ENCODE data around the gene PTGR1. TPM values are rescaled to one million over a fixed set of nuclear protein-coding genes. Genes with fewer than 3 reads are reported as not detected.
"Not testable (repeated sequence)": the region's sequence is repeated elsewhere in the genome, so short reads cannot be mapped to it uniquely, and the experiment has no call there.

PTGR1 gene
- total RNA-seq, 1 donor from 2014 or later, result 101 TPM

DNA sequence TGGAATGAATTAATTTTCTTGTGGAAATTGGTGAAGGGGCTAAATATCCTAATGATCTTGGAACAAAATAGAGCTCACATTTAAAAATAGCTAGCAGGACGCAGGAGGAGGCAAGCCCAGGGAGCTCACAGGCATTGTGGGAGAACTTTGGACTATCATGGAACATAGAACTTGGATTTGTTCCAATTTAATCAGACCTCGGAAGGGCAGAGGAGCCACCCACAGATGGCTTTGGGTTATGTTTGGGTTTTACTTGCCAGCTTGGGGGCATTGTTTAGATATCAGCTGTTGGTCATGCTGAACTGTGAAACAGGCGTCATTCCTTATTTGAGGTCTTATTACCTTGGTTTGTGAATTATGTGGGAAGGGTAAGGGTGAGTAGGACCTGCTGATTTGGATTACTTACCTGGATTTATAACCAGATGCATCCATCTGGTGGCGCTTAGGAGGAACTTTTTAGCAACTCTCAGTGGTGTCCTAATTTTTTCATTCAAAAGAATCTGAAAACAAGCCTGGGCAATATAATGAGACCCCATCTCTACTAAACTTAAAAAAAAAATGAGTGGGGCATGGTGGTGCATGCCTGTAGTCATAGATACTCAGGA is 14.1 kb upstream of the PTGR1 start:
- ATAC-seq, result no peak

- peak; percentile 82 for ATAC-seq
These were observed 11.4 kb upstream of the PTGR1 start for GRCh38 chr9:111610845-111611244.

DNA sequence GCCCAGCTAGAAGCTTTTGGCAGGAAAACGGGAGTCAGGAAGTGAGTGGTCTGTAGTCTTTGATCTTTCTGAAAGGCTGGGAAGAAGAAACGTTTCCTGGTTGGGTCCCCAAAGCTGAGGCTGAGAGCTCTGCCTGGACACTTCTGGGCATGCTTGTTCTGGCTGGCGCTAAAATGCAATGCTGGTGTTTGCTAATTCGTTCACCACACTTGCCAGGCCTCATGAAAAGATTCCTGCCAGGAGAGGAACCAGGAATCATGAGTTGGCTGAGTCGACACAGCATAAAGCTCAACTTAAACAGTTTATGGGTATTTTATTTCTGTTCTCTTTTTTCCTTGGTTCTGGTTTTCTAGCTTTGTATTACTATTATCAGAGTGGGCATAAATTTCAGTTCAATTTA is 10.7 kb upstream of the PTGR1 start:
- ATAC-seq, result peak; percentile 48

DNA sequence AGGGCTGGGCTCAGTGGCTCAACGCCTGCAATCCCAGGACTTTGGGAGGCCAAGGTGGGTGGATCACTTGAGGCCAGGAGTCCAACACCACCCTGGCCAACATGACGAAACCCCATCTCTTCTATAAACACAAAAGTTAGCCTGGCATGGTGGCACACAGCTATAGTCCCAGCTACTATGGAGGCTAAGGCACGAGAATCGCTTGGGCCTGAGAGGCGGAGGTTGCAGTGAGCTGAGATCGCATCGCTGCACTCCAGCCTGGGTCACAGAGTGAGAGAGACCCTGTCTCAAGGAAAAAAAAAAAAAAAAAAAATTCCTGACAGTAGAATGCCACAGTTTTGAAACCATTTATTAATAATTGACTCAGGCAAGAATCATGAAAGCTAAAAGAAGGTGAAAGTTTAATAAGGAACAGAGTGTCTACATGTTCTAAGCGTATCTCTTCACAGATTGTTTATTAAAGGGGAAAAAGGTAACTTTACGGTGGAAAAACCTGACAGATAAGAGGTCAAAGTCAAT is 5.7 kb upstream of the PTGR1 start:
- no peak for ATAC-seq

- no peak for ATAC-seq
These were observed 4.7 kb upstream of the PTGR1 start for GRCh38 chr9:111604054-111604615.

GRCh38 chr9:111603041-111603440 is 3.6 kb upstream of the PTGR1 start:
- ATAC-seq, result no peak

DNA sequence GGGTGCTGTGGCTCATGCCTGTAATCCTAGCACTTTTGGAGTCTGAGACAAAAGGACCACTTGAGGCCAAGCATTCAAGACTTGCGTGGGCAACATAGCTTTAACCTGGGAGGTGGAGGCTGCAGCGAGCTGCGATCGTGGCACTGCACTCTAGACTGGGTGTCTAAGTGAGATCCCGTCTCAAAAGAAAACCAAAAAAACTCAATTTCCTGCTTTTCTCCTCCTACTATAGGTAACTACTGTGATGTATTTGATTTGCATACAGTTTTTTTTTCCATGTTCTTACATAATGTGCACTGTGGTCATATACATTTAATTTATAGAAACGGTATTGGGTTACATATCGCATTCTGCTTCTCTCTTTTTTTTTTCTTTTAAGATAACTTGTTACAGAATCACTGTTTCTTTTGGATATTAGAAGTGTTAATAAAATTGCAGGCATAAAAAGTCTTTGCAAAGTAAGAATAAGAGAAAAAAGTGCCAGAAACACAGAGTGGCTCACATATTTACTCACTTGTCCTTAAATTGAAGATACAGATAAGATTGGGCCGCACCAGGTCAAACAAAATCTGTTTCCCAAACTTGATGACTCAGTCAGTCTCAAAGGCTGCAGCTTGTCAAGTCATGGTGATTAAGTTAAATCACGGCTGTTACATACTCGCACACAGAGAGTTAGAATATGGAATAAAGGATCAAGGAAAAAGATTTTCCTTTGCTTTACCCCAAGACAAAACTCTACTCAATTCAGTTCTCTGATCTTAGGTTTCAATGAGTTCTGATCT is 2.0 kb upstream of the PTGR1 start:
- ATAC-seq, result peak; percentile 42

DNA sequence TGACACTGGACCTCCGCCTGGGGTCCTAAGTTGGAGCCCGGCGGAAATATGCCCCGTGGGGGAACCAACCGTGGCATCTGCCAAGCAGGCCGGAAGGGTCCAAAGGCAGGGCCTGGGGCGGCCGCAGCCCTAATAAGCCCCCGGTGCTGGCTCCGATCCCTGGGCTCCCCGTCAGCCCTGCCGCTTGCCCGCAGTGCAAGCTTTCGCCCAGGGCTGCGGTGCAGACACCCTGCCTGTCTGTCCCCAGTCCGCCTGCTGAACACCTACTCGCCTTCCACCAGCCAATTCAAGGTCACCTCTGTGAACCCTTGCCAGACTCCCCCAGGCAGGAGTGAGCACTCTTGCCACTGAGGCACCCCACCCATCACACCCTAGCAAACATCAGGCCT is 502 bp upstream of the PTGR1 start:
- ATAC-seq, result peak; percentile 4

DNA sequence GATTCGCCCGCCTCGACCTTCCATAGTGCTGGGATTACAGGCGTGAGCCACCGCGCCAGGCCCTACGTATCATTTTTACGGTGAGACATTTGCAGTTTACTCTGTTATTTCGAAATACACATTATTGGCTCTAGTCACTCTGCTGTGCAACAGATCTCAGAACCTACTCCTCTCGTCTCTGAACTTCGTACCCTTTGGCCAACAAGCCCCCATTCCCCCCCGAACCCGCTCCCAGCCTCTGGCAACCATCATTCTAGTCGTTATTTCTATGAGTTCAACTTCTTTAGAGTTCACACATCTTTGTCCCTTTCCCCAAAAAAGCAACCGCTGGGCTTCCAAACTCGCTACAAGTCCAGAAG is 735 bp downstream of the PTGR1 start:
- peak; percentile 52 for ATAC-seq

DNA sequence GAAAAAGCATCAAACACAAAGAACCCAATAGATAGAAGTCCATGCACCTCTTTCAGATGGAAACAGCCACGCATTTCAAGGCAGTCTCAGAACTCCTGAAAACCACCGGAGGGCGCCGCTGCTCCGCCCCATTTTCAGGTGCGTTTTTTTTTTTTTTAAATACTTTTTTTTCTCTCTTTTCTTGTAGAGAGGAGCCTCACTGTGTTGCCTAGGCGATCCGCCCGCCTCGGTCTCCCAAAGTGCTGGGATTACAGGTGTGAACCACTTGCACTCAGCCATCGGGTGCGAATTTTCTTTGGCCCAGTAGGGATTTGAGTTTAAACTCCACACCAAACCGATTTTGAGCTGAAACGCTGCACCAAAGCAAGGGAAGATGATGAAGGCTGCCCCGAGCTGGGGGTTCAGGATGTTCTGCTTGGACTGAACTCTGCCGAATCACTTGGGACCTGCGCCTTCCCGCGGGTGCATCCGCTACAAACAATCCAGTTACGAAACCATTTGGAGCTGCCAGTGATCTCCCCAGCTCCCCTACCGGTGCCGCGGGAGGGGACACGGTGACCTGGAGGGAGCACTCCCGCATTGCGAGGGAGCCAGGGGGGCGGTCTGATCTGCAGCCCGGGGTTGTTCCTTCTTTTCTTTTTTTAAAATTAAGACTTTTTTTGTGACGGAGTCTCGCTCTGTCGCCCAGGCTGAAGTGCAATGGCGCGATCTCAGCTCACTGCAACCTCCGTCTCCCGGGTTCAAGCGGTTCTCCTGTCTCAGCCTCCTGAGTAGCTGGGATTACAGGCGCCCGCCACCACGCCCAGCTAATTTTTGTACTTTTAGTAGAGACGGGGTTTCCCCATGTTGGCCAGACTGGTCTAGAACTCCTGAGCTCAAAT is 1.4 kb downstream of the PTGR1 start:
- ATAC-seq, result peak; percentile 28

GRCh38 chr9:111588846-111589245 is 10.6 kb downstream of the PTGR1 start:
- ATAC-seq, result no peak

GRCh38 chr9:111586378-111586777 is 13.1 kb downstream of the PTGR1 start:
- ATAC-seq, result no peak

DNA sequence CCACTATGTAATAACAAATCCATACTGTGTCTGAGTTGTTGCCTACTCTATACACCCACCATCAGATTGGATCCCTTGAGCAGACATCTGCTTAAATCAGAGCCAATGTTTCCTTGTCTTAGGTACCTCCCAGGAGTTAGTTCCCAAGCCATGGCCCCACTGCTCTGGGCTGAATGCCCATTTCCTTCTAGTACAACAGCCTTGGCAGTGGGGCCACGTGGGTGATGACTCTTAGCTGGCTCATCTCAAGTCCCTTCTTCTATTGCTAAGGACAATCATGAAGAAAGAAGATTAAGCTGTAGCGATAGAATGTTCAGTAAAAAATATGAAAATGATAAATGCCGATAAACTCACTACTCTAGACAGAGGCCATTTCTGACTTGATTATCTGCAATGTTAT is 16.6 kb downstream of the PTGR1 start:
- peak; percentile 83 for ATAC-seq

DNA sequence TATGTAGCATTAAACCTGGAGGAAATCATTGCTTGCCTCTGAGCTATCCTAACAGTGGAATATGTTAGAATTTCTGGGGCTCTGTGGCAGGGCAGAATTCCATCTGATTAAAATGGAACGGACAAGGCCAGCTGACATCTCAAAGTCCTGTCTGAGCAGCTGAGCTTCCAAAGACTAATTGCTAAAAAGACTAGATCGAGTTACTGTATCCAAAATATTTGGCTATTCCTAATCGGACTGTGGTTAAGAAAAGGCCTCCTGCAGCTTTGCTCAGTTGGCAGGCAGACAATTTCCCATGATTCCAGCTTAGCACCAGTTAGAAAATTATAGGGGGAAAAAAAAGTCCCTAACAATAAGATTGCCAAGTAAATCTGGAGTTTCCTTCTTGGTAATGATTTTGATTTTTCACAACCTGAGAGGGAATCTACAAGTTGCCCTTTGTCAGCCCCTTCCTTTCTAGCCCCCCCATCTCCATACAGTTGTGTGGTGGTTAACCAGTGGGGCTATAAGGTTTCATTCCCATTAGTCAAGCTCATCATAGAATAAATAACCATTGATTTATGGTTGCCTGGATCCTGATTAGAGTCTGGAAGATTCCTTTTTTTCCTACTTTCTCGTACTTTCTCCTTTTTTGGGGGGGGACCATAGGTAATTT is 26.4 kb downstream of the PTGR1 start:
- ATAC-seq, result no peak

DNA sequence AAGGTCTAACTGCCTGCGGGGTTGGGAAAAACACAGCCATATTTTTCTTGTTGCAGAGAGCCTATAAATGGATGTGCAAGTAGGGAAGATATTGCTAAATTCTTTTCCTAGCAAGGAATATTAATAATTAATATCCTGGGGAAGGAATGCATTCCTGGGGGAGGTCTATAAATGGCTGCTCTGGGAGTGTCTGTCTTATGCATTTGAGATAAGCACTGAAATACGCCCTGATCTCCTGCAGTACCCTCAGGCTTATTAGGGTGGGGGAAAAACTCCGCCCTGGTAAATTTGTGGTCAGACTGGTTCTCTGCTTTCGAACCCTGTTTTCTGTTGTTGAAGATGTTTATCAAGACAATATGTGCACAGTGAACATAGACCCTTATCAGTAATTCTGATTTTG is 31.3 kb downstream of the PTGR1 start:
- ATAC-seq, result not testable (repeated sequence)

- no peak for ATAC-seq
These were observed 33.2 kb downstream of the PTGR1 start for GRCh38 chr9:111566234-111566633.

DNA sequence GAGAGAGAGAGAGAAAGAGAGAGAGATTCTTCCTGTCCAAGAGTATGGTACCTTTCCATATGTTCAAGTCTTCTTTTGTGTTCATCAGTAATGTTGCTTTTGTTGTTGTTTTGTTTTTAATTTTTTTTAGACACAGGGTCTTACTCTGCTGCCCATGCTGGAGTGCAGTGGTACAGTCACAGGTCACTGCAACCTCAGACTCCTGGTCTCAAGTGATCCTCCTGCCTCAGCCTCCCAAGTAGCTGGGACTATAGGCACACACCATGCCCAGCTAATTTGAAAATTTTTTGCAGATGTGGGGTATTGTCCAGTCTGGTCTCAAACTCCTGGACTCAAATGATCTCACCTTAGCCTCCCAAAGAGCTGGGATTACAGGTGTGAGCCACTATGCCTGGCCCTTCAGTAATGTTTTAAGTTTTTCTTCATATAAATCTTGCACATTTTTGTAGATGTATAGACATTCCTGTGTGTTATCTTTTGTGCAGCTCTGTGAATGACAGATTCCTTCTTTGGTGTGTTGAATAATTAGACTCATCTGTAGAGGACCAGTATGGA is 38.2 kb downstream of the PTGR1 start:
- no peak for ATAC-seq

- ATAC-seq, result peak; percentile 50
These were observed 40.3 kb downstream of the PTGR1 start for GRCh38 chr9:111559000-111559610.

DNA sequence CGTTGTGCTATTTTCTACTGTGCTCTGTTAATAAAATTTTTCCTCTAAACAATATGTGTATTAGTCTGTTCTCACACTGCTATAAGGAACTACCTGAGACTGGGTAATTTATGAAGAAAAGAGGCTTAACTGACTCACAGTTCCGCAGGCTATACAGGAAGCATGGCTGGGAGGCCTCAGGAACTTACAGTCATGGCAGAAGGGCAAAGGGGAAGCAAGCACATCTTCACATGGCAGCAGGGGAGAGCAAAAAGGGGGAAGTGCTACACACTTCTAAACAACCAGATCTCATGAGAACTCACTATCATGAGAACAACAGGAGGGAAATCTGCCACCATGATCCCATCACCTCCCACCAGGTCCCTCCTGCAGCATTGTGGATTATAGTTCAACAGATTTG is 44.0 kb downstream of the PTGR1 start:
- ATAC-seq, result not testable (repeated sequence)

DNA sequence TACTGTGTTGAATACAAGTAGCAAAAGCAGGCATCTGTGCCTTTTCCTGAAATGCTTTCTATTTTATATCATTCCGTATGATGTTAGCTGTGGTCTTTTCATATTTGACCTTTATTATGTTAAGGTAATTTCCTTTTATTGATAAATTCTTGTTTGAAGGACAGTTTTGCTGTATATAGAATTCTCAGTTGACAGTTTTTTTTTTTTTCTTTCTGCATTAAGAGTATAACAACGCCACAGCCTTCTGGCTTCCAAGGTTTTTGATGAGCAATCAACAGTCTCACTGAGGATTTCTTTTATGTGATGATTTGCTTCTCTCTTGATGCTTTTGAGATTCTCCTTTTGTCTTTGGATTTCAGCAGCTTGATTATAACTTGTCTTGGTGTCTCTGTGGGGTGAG is 50.8 kb downstream of the PTGR1 start:
- ATAC-seq, result no peak

DNA sequence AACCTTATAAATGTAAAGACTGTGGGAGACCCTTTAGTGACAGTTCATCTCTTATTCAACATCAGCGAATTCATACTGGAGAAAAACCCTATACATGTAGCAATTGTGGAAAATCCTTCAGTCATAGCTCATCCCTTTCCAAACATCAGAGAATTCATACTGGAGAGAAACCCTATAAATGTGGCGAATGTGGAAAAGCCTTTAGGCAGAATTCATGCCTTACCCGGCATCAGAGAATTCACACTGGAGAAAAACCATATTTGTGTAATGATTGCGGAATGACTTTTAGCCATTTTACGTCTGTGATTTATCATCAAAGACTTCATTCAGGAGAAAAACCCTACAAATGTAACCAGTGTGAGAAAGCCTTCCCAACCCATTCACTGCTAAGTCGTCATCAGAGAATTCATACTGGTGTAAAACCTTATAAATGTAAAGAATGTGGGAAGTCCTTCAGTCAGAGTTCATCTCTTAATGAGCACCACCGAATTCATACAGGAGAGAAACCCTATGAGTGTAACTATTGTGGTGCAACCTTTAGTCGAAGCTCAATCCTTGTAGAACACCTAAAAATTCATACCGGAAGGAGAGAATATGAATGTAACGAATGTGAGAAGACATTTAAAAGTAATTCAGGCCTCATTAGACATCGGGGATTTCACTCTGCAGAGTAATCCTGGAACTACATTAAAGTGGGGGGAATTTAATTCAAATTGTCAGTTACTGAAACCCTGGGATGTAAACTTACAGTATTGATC is 56.8 kb downstream of the PTGR1 start:
- no peak for ATAC-seq
